Endodermal cell (in vitro differentiated cells): ENCODE measurements around the gene RNF181. TPM values are rescaled to one million over a fixed set of nuclear protein-coding genes. Genes with fewer than 3 reads are reported as not detected.

ENCODE experiments used
- DNase-seq: peaks from one replicate; pipeline ENCODE4 v3.0.0-alpha.2; 2017
- H3K27ac ChIP-seq: 2 replicates; pipeline ENCODE4 v1.5.1; 2013; ENCODE audit warnings: mild to moderate bottlenecking, low read depth, low read length, moderate library complexity
- H3K27me3 ChIP-seq: 2 replicates; pipeline ENCODE4 v1.6.1; 2013; ENCODE audit warnings: mild to moderate bottlenecking, low read length, moderate library complexity; ENCODE audit not compliant: insufficient read depth, control insufficient read depth, poor library complexity, severe bottlenecking
- H3K36me3 ChIP-seq: 2 replicates; pipeline ENCODE4 v1.7.0; 2013; ENCODE audit warnings: mild to moderate bottlenecking, low read length, moderate library complexity; ENCODE audit not compliant: control insufficient read depth, insufficient read depth
- H3K4me1 ChIP-seq: one replicate; pipeline ENCODE4 v1.7.0; 2013; ENCODE audit warnings: low read length; ENCODE audit not compliant: control insufficient read depth, insufficient read depth
- H3K4me3 ChIP-seq: 2 replicates; pipeline ENCODE4 v1.5.1; 2013; ENCODE audit warnings: mild to moderate bottlenecking, low read length, moderate library complexity
- H3K9ac ChIP-seq: 2 replicates; pipeline ENCODE4 v1.6.1; 2013; ENCODE audit warnings: mild to moderate bottlenecking, low read length, moderate library complexity; ENCODE audit not compliant: poor library complexity, severe bottlenecking; ENCODE audit errors: extremely low read depth
- H3K9me3 ChIP-seq: 2 replicates; pipeline ENCODE4 v1.6.1; 2013; ENCODE audit warnings: mild to moderate bottlenecking, low read length, moderate library complexity; ENCODE audit not compliant: control insufficient read depth
- H3K27ac Mint-ChIP-seq: 2 replicates; pipeline ENCODE4 v1.8.0; 2020; ENCODE audit warnings: mixed read lengths
- H3K27me3 Mint-ChIP-seq: 2 replicates; pipeline ENCODE4 v1.8.0; 2021; ENCODE audit warnings: mild to moderate bottlenecking, mixed read lengths; ENCODE audit not compliant: insufficient read depth
- H3K36me3 Mint-ChIP-seq: 2 replicates; pipeline ENCODE4 v1.8.0; 2020; ENCODE audit warnings: low read depth, mixed read lengths
- H3K4me1 Mint-ChIP-seq: 2 replicates; pipeline ENCODE4 v1.8.0; 2020; ENCODE audit warnings: mixed read lengths
- H3K4me3 Mint-ChIP-seq: 2 replicates; pipeline ENCODE4 v1.8.0; 2020; ENCODE audit warnings: mild to moderate bottlenecking, moderate library complexity, mixed read lengths
- H3K9me3 Mint-ChIP-seq: 2 replicates; pipeline ENCODE4 v1.8.0; 2020; ENCODE audit warnings: mild to moderate bottlenecking, mixed read lengths
- CTCF ChIP-seq: fragments of 200-600 bp; sonication (generic); conservative IDR thresholded peaks from 2 replicates; pipeline ENCODE4 v1.5.0; 2021; ENCODE audit warnings: antibody characterized with exemption, mild to moderate bottlenecking
- WGBS, 2 experiments: methylation state at CpG; one replicate each; pipeline versions ENCODE4 v1.1.5 to v1.1.7; 2013; ENCODE audit warnings: missing lambda C conversion rate in 2 of 2, mixed read lengths in 1 of 2; ENCODE audit not compliant: insufficient coverage in 1 of 2, insufficient read length in 1 of 2; 5-methylcytosine and 5-hydroxymethylcytosine counted together
- total RNA-seq, 2 donors: library from RNA; stranded (reverse); fragmentation: NEBNext Ultra II Directional in 1 of 2; extraction: Animal tissue kit (Norgen Biotek cat#: 25700) in 1 of 2; gene quantifications; 2 replicates in 1 of 2; 3 replicates in 1 of 2; pipeline ENCODE4 v1.2.1, GENCODE V29; 2021

The RNF181 gene
- total RNA-seq, 2 donors from 2014 or later = 113 to 118 TPM

GRCh38 chr2:85575739-85576138 is 19.8 kb upstream of the RNF181 start:
- H3K27ac Mint-ChIP-seq = no peak overlapping the region
- H3K36me3 Mint-ChIP-seq = no peaks in the 10 kb centered on the region
- Histone ChIP-seq H3K27ac (no peak overlapping the region), H3K9ac (no peak overlapping the region), H3K4me1 (peaks cover 16% of the 10 kb centered on the region), H3K36me3 (peaks cover 5% of the 10 kb centered on the region), H3K4me3 (no peak overlapping the region), H3K27me3 (peaks cover 4% of the 10 kb centered on the region), H3K9me3 (no peaks in the 10 kb centered on the region)
- no peak for DNase-seq
- 90 to 93% methylated on average over 1 to 8 of the region's 8 CpGs for WGBS, 2 experiments
- TF ChIP-seq CTCF = no peak
- H3K4me1 Mint-ChIP-seq = peaks cover 48% of the 10 kb centered on the region
- H3K27me3 Mint-ChIP-seq = peaks cover 9% of the 10 kb centered on the region
- no peak overlapping the region for H3K4me3 Mint-ChIP-seq
- H3K9me3 Mint-ChIP-seq = no peaks in the 10 kb centered on the region

GRCh38 chr2:85577063-85577385 is 18.5 kb upstream of the RNF181 start:
- peaks cover 7% of the 10 kb centered on the region for H3K36me3 Mint-ChIP-seq
- Histone ChIP-seq H3K9ac (no peak overlapping the region), H3K36me3 (peaks cover 18% of the 10 kb centered on the region), H3K27me3 (no peaks in the 10 kb centered on the region), H3K4me3 (peak overlapping the region; percentile 87), H3K4me1 (peaks cover 16% of the 10 kb centered on the region), H3K27ac (no peak overlapping the region), H3K9me3 (no peaks in the 10 kb centered on the region)
- peak overlapping the region; percentile 91 for H3K27ac Mint-ChIP-seq
- H3K9me3 Mint-ChIP-seq = no peaks in the 10 kb centered on the region
- TF ChIP-seq CTCF = no peak
- 60% methylated on average over 3 of the region's 3 CpGs; no CpG with 5 or more reads in 1 of the 2 experiments for WGBS, 2 experiments
- H3K27me3 Mint-ChIP-seq = no peaks in the 10 kb centered on the region
- peak overlapping the region; percentile 85 for H3K4me3 Mint-ChIP-seq
- H3K4me1 Mint-ChIP-seq = peaks cover 51% of the 10 kb centered on the region
- DNase-seq = no peak

- peak within 1 kb of the TSS; percentile 85 for H3K4me3 Mint-ChIP-seq
- H3K4me3 ChIP-seq = peak within 1 kb of the TSS; percentile 87
- DNase-seq = peak; percentile 95
- H3K27ac Mint-ChIP-seq = peak within 1 kb of the TSS; percentile 91
- no peaks in the 10 kb centered on the region for H3K9me3 ChIP-seq
- peak within 1 kb of the TSS; percentile 92 for H3K27ac ChIP-seq
- peaks cover 12% of the 10 kb centered on the region for H3K36me3 Mint-ChIP-seq
- no peaks in the 10 kb centered on the region for H3K27me3 Mint-ChIP-seq
- H3K4me1 Mint-ChIP-seq = peaks cover 48% of the 10 kb centered on the region
- WGBS, 2 experiments = 11 to 20% methylated on average over 11 to 19 of the region's 19 CpGs
- no peak for TF ChIP-seq CTCF
- H3K36me3 ChIP-seq = peaks cover 24% of the 10 kb centered on the region
- no peaks in the 10 kb centered on the region for H3K27me3 ChIP-seq
- H3K9me3 Mint-ChIP-seq = no peaks in the 10 kb centered on the region
- peak within 1 kb of the TSS; percentile 66 for H3K9ac ChIP-seq
- peaks cover 16% of the 10 kb centered on the region for H3K4me1 ChIP-seq
Measured at GRCh38 chr2:85577386-85578242, 17.9 kb upstream of the RNF181 start, which contains the start of gene VAMP8. TSS of gene VAMP8 (plus strand) at chr2:85577586. CDS start at chr2:85577647, 61 bp downstream.
